ENCODE data around the gene ANKMY2.

DNA sequence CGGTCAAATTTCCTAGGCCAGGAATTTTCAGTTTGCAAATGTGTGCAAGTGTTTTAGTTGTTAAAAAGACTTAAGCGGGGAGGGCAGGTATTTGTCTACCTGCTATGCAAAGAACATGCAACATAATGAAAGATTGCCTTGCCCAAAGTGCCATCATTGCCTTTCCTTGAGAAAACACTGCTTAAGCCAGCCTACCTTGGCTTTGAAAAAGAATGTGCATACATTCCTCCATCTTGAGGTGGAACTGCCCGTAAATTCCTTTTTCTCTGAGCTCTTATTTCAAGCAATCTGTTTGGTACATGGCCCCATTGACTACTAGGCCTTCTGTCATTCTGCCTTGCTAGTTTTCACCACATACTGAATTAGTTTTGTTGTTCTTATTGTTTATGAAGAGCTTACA lies 29.7 kb upstream of the ANKMY2 start:
- TF ChIP-seq, protein P1, sequence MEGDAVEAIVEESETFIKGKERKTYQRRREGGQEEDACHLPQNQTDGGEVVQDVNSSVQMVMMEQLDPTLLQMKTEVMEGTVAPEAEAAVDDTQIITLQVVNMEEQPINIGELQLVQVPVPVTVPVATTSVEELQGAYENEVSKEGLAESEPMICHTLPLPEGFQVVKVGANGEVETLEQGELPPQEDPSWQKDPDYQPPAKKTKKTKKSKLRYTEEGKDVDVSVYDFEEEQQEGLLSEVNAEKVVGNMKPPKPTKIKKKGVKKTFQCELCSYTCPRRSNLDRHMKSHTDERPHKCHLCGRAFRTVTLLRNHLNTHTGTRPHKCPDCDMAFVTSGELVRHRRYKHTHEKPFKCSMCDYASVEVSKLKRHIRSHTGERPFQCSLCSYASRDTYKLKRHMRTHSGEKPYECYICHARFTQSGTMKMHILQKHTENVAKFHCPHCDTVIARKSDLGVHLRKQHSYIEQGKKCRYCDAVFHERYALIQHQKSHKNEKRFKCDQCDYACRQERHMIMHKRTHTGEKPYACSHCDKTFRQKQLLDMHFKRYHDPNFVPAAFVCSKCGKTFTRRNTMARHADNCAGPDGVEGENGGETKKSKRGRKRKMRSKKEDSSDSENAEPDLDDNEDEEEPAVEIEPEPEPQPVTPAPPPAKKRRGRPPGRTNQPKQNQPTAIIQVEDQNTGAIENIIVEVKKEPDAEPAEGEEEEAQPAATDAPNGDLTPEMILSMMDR (IDR thresholded peaks at IDR 0.05) = no peak
- no peak for TF ChIP-seq POLR2AphosphoS5 (IDR thresholded peaks at IDR 0.05)
- TF ChIP-seq POLR2A (IDR thresholded peaks at IDR 0.05) = no peak
- no peak for TF ChIP-seq EP300 (IDR thresholded peaks at IDR 0.05)

All from sigmoid colon (tissue), 4 donors.